ENCODE data around the gene SEPTIN10. TPM values are rescaled to one million over a fixed set of nuclear protein-coding genes. Genes with fewer than 3 reads are reported as not detected.
"Not testable (repeated sequence)": the region's sequence is repeated elsewhere in the genome, so short reads cannot be mapped to it uniquely, and the experiment has no call there.

SEPTIN10 gene
- total RNA-seq, 1 donor from 2014 or later, result 107 TPM

DNA sequence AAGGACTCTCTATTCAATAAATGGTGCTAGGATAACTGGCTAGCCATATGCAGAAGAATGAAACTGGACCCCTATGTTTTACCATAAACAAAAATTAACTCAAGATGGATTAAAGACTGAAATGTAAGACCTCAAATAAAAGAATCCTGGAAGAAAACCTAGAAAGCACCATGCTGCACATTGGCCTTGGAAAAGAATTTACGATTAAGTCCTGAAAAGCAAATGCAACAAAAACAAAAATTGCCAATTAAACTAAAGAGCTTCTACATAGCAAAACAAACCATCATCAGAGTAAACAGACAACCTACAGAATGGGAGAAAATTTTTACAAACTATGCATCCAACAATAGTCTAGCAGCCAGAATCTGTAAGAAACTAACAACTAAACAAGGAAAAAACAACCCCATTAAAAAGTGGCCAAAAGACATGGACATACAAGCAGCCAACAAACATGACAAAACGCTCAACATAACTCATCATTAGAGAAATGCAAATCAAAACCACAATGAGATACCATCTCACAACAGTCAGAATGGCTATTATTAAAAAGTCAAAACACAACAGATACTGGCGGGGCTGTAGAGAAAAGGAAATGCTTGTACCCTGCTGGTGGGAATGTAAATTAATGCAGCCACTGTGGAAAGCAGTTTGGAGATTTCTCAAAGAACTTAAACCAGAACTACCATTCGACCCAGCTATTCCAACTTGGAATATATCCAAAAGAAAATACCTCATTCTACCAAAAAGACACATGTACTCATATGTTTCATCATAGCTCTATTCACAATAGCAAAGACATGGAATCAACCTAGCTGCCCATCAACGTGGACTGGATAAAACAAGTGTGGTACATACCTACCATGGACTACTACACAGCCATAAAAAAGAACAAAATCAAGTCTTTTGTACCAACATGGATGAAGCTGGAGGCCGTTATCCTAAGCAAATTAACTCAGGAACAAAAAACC is 30.6 kb downstream of the SEPTIN10 start:
- Histone ChIP-seq H3K9me3 (no peaks in the 10 kb centered on the region), H3K4me3 (no peak overlapping the region), H3K27ac (no peak overlapping the region), H3K27me3 (no peaks in the 10 kb centered on the region), H3K36me3 (no peaks in the 10 kb centered on the region), H3K4me1 (no peaks in the 10 kb centered on the region)
- TF ChIP-seq POLR2AphosphoS5 (IDR thresholded peaks at IDR 0.05; ENCODE audit: insufficient read depth in 1 of 2, low read depth in 1 of 2) (no peak), POLR2A (IDR thresholded peaks at IDR 0.05) (no peak), CTCF (IDR thresholded peaks at IDR 0.05) (no peak)
- DNase-seq (ENCODE audit: extremely low spot score in 2 of 2), result no peak
- intact Hi-C loops (cut with DNase I), result no loop called here

GRCh38 chr2:109577630-109578029 is 36.1 kb downstream of the SEPTIN10 start:
- H3K27me3 ChIP-seq; DNase-seq (ENCODE audit: extremely low spot score in 2 of 2); H3K9me3 ChIP-seq; intact Hi-C loops (cut with DNase I); H3K27ac ChIP-seq; H3K36me3 ChIP-seq; H3K4me3 ChIP-seq; H3K4me1 ChIP-seq: not testable (repeated sequence)

DNA sequence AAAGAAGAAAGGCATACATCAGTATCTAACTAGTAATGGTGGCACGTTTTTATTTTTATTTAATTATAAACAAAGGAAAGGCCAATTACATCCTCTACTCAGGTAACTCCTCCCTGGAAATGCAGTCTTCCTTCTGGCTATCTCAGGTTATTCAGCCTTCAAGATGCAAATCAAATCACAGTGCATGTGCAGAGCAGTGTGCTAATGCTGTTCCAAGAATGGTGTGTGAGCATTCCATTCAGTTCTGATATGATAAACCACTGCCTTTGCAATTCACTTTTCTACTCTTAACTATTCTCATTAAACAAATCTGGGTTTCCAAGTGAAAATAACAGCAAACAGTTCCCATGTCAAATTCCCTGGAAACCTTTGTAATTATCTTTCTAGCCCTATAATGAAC is 38.4 kb downstream of the SEPTIN10 start:
- TF ChIP-seq POLR2A (IDR thresholded peaks at IDR 0.05), result no peak
- no peak for TF ChIP-seq CTCF (IDR thresholded peaks at IDR 0.05)
- TF ChIP-seq POLR2AphosphoS5 (IDR thresholded peaks at IDR 0.05; ENCODE audit: insufficient read depth in 1 of 2, low read depth in 1 of 2), result no peak
- intact Hi-C loops (cut with DNase I), result no loop called here
- Histone ChIP-seq H3K9me3 (no peaks in the 10 kb centered on the region), H3K4me1 (no peaks in the 10 kb centered on the region), H3K36me3 (peaks cover 0 to 5% of the 10 kb centered on the region in 2 donors), H3K27ac (no peak overlapping the region), H3K27me3 (no peaks in the 10 kb centered on the region), H3K4me3 (no peak overlapping the region)
- no peak for DNase-seq (ENCODE audit: extremely low spot score in 2 of 2)

- no peaks in the 10 kb centered on the region for H3K9me3 ChIP-seq
- peaks cover 0 to 13% of the 10 kb centered on the region in 2 donors for H3K36me3 ChIP-seq
- TF ChIP-seq CTCF (IDR thresholded peaks at IDR 0.05) (no peak), POLR2AphosphoS5 (IDR thresholded peaks at IDR 0.05; ENCODE audit: insufficient read depth in 1 of 2, low read depth in 1 of 2) (no peak), POLR2A (IDR thresholded peaks at IDR 0.05) (no peak)
- peaks cover 4% of the 10 kb centered on the region for H3K4me1 ChIP-seq
- intact Hi-C loops (cut with DNase I), result no loop called here
- no peak for DNase-seq (ENCODE audit: extremely low spot score in 2 of 2)
- H3K27me3 ChIP-seq, result no peaks in the 10 kb centered on the region
- no peak overlapping the region for H3K27ac ChIP-seq
- H3K4me3 ChIP-seq, result no peak overlapping the region
Measured at GRCh38 chr2:109563980-109564550, 49.7 kb downstream of the SEPTIN10 start.

DNA sequence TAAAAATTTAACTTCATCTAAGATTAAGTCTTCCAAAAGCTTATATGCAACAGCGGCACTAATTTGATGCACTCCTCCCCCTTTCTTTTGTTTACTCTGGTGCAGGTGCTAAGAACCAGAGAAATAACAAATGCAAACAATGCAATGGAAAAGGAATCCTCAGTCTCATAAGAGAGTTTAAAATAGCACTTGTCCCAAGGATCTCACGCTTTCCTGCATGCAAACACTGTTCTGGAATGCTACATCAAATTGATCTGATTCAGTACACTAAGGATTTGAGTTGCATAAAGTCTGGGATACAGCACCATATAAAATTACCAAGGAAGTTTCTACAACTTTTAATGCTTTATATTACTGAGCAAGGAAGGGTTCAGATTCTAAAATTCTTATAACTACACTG is 50.5 kb downstream of the SEPTIN10 start:
- intact Hi-C loops (cut with DNase I), result no loop called here
- Histone ChIP-seq H3K4me1 (peaks cover 8% of the 10 kb centered on the region), H3K9me3 (no peaks in the 10 kb centered on the region), H3K4me3 (no peak overlapping the region), H3K27me3 (no peaks in the 10 kb centered on the region), H3K36me3 (peaks cover 0 to 13% of the 10 kb centered on the region in 2 donors), H3K27ac (no peak overlapping the region)
- no peak for DNase-seq (ENCODE audit: extremely low spot score in 2 of 2)
- TF ChIP-seq POLR2A (IDR thresholded peaks at IDR 0.05) (no peak), CTCF (IDR thresholded peaks at IDR 0.05) (no peak), POLR2AphosphoS5 (IDR thresholded peaks at IDR 0.05; ENCODE audit: insufficient read depth in 1 of 2, low read depth in 1 of 2) (no peak)

Measured in vagina (tissue), 2 donors.